ENCODE measurements around the gene GGTLC1.
"Not testable (repeated sequence)": the region's sequence is repeated elsewhere in the genome, so short reads cannot be mapped to it uniquely, and the experiment has no call there.

Gene GGTLC1

DNA sequence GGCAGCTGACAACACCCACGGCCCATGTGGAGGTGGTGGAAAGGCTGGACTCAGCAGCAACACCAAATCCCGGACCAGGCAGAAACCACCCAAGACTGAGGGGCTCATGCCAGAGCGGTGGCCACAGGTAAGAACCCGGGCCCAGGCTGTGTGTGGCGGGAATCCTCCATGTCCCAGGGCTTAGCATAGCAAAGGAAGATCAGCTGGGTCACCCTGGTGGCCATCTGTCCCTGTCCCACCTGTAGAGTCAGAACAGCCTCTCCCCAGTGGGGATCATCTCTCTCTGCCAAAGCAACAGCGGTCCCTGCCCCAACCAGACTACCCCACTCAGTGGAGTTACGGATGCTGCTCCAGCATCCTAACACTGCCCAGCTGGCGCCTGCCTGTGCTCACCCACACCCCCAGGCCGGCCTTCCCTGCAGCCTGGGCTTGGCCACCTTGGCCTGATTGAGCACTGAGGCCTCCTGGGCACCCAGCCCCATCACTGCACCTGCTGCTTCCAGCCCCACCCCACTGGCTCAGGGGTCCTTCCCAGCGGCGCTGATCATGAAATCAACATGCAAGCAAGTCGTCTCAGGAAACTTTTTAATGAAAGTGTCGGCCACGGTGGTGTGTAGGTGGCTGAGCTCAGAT is 5.5 kb upstream of the GGTLC1 start:
- not testable (repeated sequence) for DNase-seq (ENCODE audit: low spot score)

DNA sequence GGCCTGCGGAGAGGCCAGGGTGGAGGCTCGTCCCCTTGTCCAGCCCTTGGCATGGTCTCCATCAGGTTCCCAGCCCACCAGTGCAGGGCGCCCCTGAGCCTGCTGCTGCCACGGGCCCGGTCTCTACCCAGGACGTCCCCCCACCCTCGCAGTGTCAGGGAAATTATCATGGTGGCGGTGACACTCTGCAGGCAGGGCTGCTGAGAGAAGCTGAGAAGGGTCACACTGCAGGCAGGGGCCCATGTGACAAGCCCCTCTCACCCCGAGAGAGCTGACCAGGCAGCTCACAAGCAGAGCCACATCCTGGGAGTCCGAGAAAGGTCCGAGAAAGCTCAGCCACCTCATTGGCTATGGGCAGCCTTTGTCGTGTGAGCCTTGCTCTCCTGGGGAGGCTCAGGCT is 4.9 kb upstream of the GGTLC1 start:
- not testable (repeated sequence) for DNase-seq (ENCODE audit: low spot score)

DNA sequence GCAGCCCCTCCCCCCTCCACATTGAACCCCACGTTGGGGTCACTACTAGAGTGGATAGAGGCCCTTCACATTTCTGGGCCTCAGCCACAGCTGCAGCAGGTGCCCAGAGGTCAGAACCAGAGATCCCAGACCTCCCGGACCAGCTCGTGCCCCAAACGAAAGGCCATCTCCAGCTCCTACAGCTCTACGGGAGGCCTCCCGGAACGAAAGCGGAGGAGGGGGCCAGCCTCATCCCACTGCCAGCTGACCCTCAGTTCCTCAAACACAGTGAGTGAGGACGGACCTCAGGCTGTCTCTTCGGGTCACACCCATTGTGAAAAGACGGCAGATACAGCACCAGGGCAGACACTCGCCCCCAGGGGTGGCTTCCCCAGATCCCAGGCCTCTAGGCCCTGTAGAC is 1.7 kb upstream of the GGTLC1 start:
- DNase-seq (ENCODE audit: low spot score), result not testable (repeated sequence)

DNA sequence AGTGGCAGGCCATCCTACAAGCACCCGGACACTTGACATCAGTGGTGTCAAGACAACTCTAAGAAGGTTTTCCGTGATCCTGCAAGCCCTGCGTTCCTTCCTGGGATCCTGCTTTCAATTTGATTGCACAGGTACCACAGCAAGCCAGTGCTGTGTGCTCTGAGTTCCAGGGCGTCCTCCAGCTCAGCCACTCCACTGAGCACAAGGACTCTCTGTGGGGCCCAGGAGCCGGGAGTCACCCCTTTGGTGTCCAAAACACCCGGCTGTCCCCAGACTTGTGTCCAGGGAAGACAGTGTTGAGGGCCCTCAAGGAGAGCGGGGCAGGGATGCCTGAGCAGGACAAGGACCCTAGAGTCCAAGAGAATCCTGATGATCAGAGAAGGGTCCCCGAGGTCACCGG is 387 bp upstream of the GGTLC1 start:
- DNase-seq (ENCODE audit: low spot score), result not testable (repeated sequence)

DNA sequence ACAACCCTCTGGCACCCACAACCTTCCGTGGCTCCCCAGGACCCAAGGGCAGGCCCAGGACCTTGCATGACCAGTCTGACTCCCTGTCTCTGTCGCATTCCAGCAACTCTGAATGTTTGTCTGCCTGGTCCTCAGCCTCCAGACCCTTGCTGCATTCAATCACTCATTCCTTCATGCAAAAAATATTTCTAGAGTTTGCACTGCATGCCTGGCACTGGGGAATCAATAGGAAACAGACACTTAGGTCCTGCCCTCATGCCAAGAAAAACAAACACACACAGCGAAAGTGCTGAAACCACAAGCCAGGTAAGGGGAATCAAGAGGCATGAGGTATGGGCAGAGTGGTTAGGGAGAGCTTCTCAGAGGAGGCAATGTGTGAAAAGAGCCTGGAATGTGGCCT is 1.9 kb downstream of the GGTLC1 start:
- not testable (repeated sequence) for DNase-seq (ENCODE audit: low spot score)

DNA sequence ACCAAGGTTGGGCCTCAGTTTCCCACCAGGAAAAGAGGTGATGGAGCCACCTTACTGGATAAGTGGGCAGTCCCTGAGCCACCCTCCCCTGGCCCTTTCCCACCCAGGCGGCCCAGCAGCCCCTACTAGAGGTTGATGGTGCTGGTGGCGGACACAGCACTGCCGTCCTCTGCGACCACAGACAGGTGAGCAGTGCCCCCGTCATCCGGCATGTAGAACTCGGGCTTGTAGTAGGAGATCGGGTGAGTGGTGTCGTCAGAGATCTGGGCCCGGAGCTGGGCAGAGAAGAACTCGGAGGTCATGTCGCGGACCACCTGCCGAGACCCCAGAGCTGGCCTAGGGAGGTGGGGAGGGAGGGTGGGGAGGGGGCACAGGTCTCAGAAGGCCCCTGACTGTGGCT is 2.3 kb downstream of the GGTLC1 start:
- DNase-seq (ENCODE audit: low spot score), result not testable (repeated sequence)

DNA sequence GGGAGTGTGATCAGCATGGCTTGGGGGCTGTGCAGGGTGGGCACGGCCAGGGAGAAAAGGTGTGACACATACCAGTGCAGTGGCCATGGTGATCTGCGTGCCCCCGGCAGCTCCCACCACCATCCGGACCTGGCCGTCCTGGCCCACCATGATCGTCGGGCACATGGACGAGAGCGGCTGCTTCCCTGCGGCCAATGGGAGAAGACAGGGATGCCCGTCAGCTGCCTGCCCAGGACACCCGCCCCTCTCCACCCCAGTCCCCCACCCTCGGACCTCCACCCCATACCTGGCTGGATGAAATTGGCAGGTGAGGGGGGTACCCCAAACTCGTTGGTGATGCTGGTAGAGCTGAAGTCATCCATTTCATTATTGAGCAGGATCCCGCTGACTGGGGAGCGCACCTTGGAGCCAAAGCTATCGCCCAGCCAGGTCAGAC is 2.8 kb downstream of the GGTLC1 start:
- not testable (repeated sequence) for DNase-seq (ENCODE audit: low spot score)

DNA sequence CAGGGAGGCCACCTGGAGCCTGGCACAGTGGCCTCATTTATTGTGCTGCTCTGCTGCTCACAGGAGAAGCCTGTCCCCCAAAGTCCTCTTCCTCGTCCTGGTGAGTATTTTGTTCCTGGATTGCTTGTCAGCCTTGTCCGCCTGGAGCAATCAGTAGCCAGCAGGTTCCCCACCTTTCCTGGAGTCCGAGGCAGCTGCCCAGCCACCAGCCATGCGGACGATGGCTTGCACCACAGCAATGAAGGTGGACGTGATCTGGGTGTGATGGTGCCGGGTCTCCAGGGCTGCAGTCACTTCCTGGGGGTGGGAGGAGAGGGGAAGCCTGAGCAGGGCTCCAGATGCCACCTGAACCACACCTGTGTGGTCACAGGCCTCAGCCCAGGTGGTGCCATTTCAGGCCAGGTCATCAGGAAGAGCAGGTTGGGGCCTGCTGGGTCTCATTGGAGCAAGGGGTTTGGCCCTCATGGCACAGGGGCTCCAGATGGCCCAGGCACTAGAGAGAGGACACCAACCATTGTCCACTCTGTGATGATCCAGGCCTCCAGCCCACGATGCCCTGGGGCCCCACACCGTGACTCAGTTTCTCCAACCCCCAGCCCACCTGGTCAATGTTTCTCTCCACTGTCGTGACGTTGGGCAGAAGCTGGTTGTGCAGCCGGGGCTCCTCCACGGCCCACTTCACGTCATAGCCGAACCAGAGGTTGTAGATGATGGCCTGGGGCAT is 3.4 kb downstream of the GGTLC1 start:
- not testable (repeated sequence) for DNase-seq (ENCODE audit: low spot score)

DNA sequence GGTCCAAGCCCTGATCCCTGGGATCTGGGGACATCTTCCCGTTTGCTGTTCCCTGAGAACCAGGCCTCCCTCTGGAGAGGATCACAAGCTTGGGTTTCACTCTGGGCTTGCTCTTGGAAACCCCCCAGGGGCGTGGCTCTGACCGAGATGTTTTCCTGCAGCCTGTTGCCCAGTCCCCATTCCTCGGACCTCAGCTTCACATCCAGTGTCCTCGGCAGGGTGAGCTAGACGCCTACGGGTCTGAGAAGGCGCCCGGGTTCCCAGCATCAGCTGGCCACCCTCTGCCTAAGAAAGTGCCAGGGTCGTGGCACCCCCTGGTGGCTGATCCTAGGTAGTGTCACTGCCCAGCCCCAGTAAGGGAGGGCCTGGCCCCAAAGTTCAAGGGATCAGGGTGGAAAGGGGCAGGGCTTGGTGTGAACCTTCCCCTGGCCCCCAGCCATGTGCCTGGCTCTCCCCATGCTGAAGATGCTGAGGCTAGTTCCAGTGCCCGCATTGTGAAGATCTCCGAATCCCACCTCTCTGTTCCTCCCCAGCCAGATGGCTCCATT is 4.0 kb downstream of the GGTLC1 start:
- DNase-seq (ENCODE audit: low spot score), result not testable (repeated sequence)

DNA sequence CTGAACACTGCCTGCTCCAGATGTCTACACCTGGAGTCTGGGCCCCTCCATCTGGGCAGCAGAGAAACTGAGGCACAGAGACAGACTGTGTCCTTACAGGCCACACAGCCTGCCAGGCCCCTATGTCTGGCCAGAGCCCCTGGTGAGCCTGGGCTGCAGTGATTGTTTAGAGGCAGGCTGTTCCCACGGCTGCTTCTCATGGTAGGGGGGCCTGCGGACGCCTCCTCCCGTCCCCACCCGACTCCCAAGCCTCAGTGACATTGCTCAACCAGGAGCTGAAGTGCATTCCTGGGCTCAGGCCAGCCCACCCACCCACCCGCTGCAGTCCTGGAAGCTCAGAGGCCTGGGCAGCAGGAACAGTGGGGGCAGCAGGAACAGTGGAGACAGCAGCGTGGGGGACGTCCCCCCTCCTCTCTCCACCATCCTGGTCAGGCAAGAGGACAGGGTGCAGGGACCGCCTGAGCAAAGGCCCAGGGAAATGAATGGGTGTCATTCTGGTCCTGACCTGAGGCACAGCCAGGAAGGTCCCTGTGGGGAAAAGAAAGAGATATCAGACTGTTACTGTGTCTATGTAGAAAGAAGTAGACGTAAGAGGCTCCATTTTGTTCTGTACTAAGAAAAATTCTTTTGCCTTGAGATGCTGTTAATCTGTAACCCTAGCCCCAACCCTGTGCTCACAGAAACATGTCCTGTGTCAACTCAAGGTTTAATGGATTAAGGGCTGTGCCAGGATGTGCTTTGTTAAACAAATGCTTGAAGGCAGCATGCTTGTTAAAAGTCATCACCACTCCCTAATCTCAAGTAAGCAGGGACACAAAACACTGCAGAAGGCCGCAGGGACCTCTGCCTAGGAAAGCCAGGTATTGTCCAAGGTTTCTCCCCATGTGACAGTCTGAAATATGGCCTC is 6.2 kb downstream of the GGTLC1 start:
- not testable (repeated sequence) for DNase-seq (ENCODE audit: low spot score)

DNA sequence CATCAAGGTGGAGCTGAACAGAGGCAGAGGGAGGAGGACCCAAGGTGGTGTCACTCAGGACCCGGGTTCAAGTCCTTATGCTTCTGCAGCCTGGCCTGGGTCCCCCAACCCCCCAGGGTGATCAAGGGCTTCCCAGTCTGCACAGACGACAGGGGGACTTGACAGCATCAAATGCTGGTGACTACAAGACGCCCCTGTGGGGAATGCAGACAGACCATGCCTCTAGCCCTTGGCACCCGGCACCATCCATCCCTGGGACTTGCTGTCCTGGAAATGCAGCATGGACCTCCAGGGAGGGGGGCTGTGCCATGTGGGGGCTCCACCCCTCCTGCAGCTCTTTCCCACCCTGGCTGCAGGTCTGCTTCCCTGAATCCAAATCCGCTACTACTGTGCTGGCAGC is 7.1 kb downstream of the GGTLC1 start:
- not testable (repeated sequence) for DNase-seq (ENCODE audit: low spot score)

DNA sequence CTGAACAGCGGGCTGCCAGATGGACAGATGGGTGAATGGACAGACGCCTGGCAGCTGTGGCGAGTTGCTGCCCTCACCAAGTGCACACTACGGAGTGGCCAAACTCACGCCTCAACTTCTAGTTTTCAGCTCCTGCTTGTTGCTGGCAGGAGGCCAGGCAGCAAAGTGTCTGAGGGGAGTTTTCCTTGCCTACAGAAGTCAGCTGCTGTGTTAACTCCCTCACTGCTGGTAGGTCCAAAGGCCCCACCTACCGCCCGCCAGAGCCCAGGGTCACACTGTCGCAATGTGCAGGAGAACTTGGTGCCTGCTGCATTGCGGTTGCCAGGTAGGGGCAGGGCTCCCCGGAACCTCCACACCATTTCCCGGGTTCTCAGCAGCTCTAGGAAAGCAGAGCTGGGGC is 7.6 kb downstream of the GGTLC1 start:
- DNase-seq (ENCODE audit: low spot score), result not testable (repeated sequence)

DNA sequence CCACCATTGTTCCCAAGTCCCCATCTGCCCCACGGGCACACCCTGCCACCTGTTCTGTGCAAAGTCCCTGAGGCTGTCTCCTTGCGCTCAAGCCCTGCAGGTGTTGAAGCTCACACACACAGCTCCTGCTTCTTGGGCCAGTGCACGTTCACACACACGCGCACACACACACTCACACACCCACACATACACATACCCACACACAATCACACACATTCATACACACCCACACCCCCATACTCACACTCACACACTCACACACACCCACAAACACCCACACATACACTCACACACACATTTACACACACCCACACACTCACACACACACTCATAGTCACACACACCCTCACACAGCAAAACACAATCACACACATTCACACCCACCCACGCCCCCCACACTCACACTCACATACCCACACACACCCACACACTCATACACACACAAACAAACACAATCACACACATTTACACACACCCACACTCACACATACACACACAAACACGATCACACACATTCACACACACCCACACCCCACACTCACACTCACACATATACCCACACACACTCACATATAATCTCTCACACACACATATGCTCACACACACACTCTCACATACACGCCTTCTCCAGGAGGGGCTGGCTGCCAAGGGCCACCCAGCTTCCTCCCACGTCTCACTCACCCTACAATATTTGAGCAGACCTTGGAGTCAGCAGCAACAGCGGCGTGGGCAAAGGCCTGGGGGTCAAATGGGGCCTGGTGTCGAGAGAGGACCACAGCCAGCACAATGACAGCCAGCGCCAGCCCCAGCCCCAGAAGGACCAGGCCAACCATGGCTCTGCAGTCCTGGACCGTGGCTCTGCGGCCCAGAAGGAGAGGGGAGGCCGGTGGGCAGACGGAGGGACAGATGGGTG is 8.4 kb downstream of the GGTLC1 start:
- not testable (repeated sequence) for DNase-seq (ENCODE audit: low spot score)

DNA sequence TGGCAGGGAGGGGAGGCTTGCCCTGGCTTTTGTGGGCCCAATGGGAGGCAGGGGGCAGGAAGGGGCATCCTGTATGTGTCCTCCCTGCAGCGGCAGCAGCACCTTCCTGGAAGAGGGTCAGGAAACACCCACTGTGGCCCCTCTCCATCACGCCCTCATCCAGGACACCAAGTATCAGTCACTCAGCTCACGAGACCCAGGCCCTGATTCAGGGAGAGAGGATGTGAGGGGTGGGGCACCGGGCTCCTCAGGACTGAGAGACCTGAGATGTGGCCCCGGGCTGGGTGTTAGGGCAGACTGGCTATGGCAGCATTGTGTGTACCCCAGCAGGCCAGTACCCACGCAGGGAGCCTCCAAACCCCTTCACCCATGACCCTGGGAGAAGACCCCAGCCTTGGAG is 9.2 kb downstream of the GGTLC1 start:
- DNase-seq (ENCODE audit: low spot score), result not testable (repeated sequence)

DNA sequence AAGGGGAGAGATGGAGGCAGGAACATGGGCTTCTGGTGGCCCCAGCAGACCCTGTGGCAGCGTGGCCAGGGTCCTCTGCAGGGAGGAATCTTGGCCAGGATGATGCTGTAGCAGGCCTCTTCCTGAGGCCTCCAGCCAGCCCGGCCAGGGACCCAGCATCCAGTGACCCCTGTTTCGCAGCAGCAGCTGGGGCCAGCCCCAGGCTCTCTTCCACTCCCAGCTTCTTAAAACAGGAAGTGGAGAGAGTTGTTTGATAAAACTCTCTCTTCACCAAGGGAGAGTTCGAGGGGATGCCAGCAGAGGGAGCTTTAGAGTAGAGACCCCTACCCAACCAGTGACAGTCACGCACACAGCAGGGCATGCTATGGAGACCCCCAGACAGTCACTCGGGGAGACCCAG is 10.1 kb downstream of the GGTLC1 start:
- DNase-seq (ENCODE audit: low spot score), result not testable (repeated sequence)

DNA sequence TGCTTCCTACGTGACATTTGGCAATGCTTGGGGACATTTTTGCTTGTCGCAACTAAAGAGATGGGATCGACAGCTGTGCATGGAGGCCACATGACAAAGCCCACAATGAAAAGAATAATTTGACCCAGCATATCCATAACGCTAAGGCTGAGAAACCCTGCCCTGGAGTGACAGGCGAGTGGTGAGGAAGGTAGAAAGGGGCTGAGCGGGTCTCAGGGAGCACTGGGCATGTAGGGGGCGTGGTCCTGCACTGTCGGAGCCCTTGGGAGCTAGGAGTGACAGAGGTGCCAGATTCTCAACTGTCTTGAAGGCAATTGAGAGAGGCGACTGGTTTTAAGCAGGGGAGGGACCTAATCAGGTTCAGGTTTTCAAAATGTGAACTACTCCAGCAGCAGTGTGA is 13.6 kb downstream of the GGTLC1 start:
- no peak for DNase-seq (ENCODE audit: low spot score)

DNA sequence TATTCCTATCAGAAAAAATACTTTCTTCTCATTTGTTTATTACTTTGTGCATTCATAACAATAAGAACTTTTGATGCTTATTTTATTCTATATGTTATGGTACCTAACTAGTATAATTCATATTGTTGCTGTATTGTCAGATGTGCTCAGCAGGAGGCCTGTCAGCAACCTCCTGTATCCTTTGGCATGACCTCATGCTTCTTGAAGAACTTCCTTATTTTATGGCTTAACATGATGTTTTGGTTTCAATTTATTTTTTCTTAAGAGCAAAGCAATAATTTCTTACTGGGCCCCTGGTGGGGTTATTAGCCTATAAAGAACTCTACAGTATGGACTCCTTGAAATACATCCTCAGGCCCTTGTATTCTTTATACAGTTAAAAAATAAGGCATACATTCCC is 17.3 kb downstream of the GGTLC1 start:
- DNase-seq (ENCODE audit: low spot score), result no peak

DNA sequence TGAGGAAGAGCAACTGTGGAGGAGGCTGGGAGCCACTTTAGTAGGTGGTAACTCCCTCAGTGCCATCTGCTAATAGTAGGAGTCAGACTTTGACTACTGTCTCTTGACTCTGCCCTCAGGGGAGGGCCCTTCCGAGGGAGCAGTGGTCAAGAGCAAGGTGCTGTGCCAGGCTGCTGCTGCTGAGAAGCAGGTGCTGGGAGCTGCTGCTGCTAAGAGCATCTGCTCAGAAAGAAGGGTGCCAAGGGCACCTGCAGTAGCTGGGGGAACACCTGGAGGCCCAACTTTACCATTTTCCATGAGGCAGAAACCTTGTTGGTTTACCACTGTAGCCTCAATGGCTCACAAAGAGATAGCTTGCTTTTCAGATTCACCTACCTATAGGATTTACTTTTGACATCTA is 18.5 kb downstream of the GGTLC1 start:
- no peak for DNase-seq (ENCODE audit: low spot score)

DNA sequence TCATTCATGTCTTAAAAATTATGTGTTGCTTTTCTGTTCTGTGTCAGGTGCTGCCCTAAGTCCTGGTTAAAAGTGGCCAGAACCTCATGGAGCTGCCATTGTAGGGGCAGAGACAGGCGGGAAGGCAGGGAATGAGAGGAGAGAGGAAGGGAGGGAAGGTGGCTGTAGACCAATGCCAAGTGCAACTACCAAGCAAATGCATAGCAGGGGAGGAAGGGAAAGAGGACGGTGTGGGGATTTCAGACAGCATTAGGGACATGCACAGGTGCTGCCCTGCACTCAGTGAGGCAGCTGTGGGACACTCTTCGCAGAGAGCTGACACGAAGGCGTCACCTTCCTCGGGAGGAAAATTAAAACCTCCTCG is 21.0 kb downstream of the GGTLC1 start:
- no peak for DNase-seq (ENCODE audit: low spot score)

DNA sequence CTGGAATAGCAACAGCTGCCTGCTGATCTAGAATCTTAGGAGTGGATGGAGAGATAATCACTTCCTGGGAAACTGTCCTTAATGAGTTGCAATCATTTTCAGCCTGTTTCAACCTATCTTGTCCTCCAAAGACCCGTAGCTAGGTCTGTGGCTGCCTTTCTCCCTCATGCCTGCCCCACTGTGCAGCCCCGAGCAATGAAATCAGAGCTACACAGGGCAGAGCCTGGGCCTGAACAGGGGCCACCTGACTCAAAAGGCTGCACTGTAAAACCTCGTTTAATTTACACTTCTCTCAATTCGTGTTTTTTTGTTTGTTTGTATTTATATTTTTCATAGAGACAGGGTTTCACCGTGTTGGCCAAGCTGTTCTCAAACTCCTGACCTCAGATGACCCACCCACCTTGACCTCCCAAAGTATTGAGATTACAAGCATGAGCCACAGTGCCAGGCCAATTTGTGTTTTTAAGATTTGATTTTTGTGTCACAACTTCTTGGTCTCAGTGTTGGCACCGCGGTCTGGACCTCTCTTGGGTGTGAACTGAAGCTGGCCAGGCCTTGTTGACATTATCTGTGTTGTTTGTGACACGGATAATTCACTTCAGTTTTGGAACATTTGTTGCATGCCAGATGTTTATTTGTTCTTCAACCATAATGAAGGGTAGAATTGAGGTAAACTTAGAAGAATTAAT is 21.5 kb downstream of the GGTLC1 start:
- DNase-seq (ENCODE audit: low spot score), result no peak

DNA sequence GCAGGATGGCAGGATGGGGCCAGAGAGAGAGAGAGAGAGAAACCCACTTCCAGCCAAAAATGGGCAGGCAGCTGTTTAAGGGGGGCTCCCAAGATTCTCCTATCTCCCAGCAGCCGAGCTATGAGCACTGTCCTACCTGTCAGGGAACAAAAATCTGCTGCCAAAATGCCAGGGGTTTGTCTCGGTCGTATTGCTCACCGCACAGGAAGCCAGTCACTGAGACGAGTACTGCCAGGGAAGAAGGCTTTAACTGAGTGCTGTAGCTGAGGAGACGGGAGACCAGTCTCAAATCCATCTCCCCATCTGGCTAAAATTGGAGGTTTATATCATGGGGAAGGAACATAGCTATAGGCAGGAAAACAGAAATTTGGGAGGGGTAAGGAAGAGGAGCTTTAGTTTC is 22.3 kb downstream of the GGTLC1 start:
- DNase-seq (ENCODE audit: low spot score), result no peak
